HG02798 (cell line): ENCODE data around the gene DYNLL2.
A peak's percentile ranks its signal among the peaks of the same experiment; 100 is the strongest.
"Not testable (repeated sequence)": the region's sequence is repeated elsewhere in the genome, so short reads cannot be mapped to it uniquely, and the experiment has no call there.

Experiments
- ATAC-seq: cut with Tn5 transposase; IDR thresholded peaks from one replicate; pipeline ENCODE4 v1.9.1; 2021; ENCODE audit warnings: mild to moderate bottlenecking; ENCODE audit not compliant: unreplicated experiment, poor library complexity

Gene DYNLL2

GRCh38 chr17:58082870-58083490 is at the start of gene DYNLL2:
DYNLL2 (plus strand) TSS chr17:58083419; CDS start chr17:58087091, 3,672 bp downstream.
- peak; percentile 79 for ATAC-seq

- ATAC-seq, result no peak
These were observed 43.2 kb upstream of the DYNLL2 start for GRCh38 chr17:58039975-58040374.

- no peak for ATAC-seq
These were observed 42.8 kb upstream of the DYNLL2 start for GRCh38 chr17:58040386-58040785.

- ATAC-seq, result no peak
These were observed 42.1 kb upstream of the DYNLL2 start for GRCh38 chr17:58041161-58041560.

GRCh38 chr17:58043221-58044181 is 39.7 kb upstream of the DYNLL2 start:
- ATAC-seq, result no peak

- not testable (repeated sequence) for ATAC-seq
These were observed 39.0 kb upstream of the DYNLL2 start for GRCh38 chr17:58044256-58044655.

- no peak for ATAC-seq
These were observed 36.8 kb upstream of the DYNLL2 start for GRCh38 chr17:58046239-58047094.

GRCh38 chr17:58047376-58048150 is 35.7 kb upstream of the DYNLL2 start:
- no peak for ATAC-seq

GRCh38 chr17:58049533-58049932 is 33.7 kb upstream of the DYNLL2 start:
- ATAC-seq, result no peak

- ATAC-seq, result no peak
These were observed 32.3 kb upstream of the DYNLL2 start for GRCh38 chr17:58050966-58051365.

GRCh38 chr17:58051468-58051867 is 31.8 kb upstream of the DYNLL2 start:
- ATAC-seq, result no peak

GRCh38 chr17:58052407-58052806 is 30.8 kb upstream of the DYNLL2 start:
- no peak for ATAC-seq

- no peak for ATAC-seq
These were observed 30.1 kb upstream of the DYNLL2 start for GRCh38 chr17:58052945-58053715.

- no peak for ATAC-seq
These were observed 28.6 kb upstream of the DYNLL2 start for GRCh38 chr17:58054641-58055040.

GRCh38 chr17:58056476-58056875 is 26.7 kb upstream of the DYNLL2 start:
- ATAC-seq, result no peak

GRCh38 chr17:58059141-58059540 is 24.1 kb upstream of the DYNLL2 start:
- ATAC-seq, result no peak

GRCh38 chr17:58060596-58061191 is 22.5 kb upstream of the DYNLL2 start:
- no peak for ATAC-seq

- ATAC-seq, result no peak
These were observed 21.5 kb upstream of the DYNLL2 start for GRCh38 chr17:58061672-58062071.

GRCh38 chr17:58065238-58065637 is 18.0 kb upstream of the DYNLL2 start:
- no peak for ATAC-seq
